SK-N-SH treated with all-trans-retinoic acid at 6 μM for 48 hours (cell line): Measurements from ENCODE around the gene WDR36.

ENCODE experiments used
- ATAC-seq: fragments of 200-7000 bp; cut with Tn5 transposase; 3 replicates; pipeline ENCODE4 v1.9.1; 2020; ENCODE audit warnings: mild to moderate bottlenecking, moderate library complexity
- ARNTL ChIP-seq: fragments of 450-650 bp; formaldehyde crosslinking; IDR thresholded peaks from 2 replicates; pipeline ENCODE4 v1.5.0; 2020; ENCODE audit warnings: low read depth, mild to moderate bottlenecking, moderate library complexity, borderline replicate concordance
- BACH2 ChIP-seq: fragments of 250-450 bp; sonication (Bioruptor Pico); IDR thresholded peaks from 2 replicates; pipeline ENCODE4 v1.9.0; 2021; ENCODE audit warnings: mild to moderate bottlenecking, borderline replicate concordance
- CREB5 ChIP-seq: fragments of 250-450 bp; sonication (Bioruptor Pico); IDR thresholded peaks from 2 replicates; pipeline ENCODE4 v1.5.1; 2020; ENCODE audit warnings: low read depth, mild to moderate bottlenecking, moderate library complexity
- CSDC2 ChIP-seq: fragments of 250-450 bp; sonication (Bioruptor Pico); IDR thresholded peaks from 2 replicates; pipeline ENCODE4 v1.5.0; 2020; ENCODE audit warnings: mild to moderate bottlenecking, moderate library complexity
- CSRNP3 ChIP-seq: fragments of 250-450 bp; sonication (Bioruptor Pico); IDR thresholded peaks from 2 replicates; pipeline ENCODE4 v1.5.1; 2021; ENCODE audit warnings: mild to moderate bottlenecking, moderate library complexity
- ESRRG ChIP-seq: fragments of 250-450 bp; sonication (Bioruptor Pico); IDR thresholded peaks from 2 replicates; pipeline ENCODE4 v1.6.1; 2021; ENCODE audit warnings: mild to moderate bottlenecking
- GLIS3 ChIP-seq: fragments of 250-450 bp; sonication (Bioruptor Pico); IDR thresholded peaks from 2 replicates; pipeline ENCODE4 v1.5.0; 2020; ENCODE audit warnings: mild to moderate bottlenecking, moderate library complexity
- ISL1 ChIP-seq: fragments of 250-450 bp; sonication (Bioruptor Pico); IDR thresholded peaks from 2 replicates; pipeline ENCODE4 v2.1.2; 2022; ENCODE audit warnings: mild to moderate bottlenecking, moderate library complexity
- PATZ1 ChIP-seq: fragments of 250-450 bp; sonication (Bioruptor Pico); IDR thresholded peaks from 2 replicates; pipeline ENCODE4 v1.8.0; 2020; ENCODE audit warnings: mild to moderate bottlenecking, moderate library complexity, borderline replicate concordance
- PPARA ChIP-seq: fragments of 250-450 bp; sonication (Bioruptor Pico); IDR thresholded peaks from 2 replicates; pipeline ENCODE4 v1.5.0; 2020; ENCODE audit warnings: mild to moderate bottlenecking, borderline replicate concordance
- RARB ChIP-seq: fragments of 250-450 bp; sonication (Bioruptor Pico); IDR thresholded peaks from 2 replicates; pipeline ENCODE4 v1.8.0; 2021; ENCODE audit warnings: mild to moderate bottlenecking, moderate library complexity
- SNAI2 ChIP-seq: fragments of 250-450 bp; sonication (Bioruptor Pico); IDR thresholded peaks from 2 replicates; pipeline ENCODE4 v1.5.0; 2020; ENCODE audit warnings: mild to moderate bottlenecking, moderate library complexity
- TOX ChIP-seq: fragments of 250-450 bp; sonication (Bioruptor Pico); IDR thresholded peaks from 2 replicates; pipeline ENCODE4 v1.8.0; 2021; ENCODE audit warnings: mild to moderate bottlenecking, moderate library complexity, borderline replicate concordance
- TSHZ2 ChIP-seq: fragments of 250-450 bp; sonication (Bioruptor Pico); IDR thresholded peaks from 2 replicates; pipeline ENCODE4 v1.5.0; 2020; ENCODE audit warnings: mild to moderate bottlenecking, moderate library complexity
- ZC3H10 ChIP-seq: fragments of 250-450 bp; sonication (Bioruptor Pico); IDR thresholded peaks from 2 replicates; pipeline ENCODE4 v1.5.1; 2021; ENCODE audit warnings: mild to moderate bottlenecking, moderate library complexity
- ZFP30 ChIP-seq: fragments of 450-650 bp; formaldehyde crosslinking; IDR thresholded peaks from 2 replicates; pipeline ENCODE4 v1.5.0; 2022; ENCODE audit warnings: mild to moderate bottlenecking, moderate library complexity
- ZNF565 ChIP-seq: fragments of 450-650 bp; formaldehyde crosslinking; conservative IDR thresholded peaks from 2 replicates; pipeline ENCODE4 v1.5.0; 2020; ENCODE audit warnings: low read depth, mild to moderate bottlenecking, moderate library complexity
- ZNF8 ChIP-seq: fragments of 450-650 bp; formaldehyde crosslinking; IDR thresholded peaks from 2 replicates; pipeline ENCODE4 v1.5.0; 2020; ENCODE audit warnings: mild to moderate bottlenecking, moderate library complexity

Gene WDR36

GRCh38 chr5:111111956-111112355, 19.8 kb downstream of the WDR36 start:
- no peak for ATAC-seq
- TF ChIP-seq SNAI2 (CRISPR knock-in tag): no peak
- no peak for TF ChIP-seq PATZ1
- no peak for TF ChIP-seq CSRNP3
- no peak for TF ChIP-seq ESRRG (CRISPR knock-in tag)
- TF ChIP-seq ZNF565: no peak
- no peak for TF ChIP-seq CREB5 (CRISPR knock-in tag)
- TF ChIP-seq ISL1 (CRISPR knock-in tag): no peak
- no peak for TF ChIP-seq GLIS3 (CRISPR knock-in tag)

GRCh38 chr5:111113678-111114077, 21.5 kb downstream of the WDR36 start:
- no peak for ATAC-seq
- TF ChIP-seq TSHZ2 (CRISPR knock-in tag): no peak
- TF ChIP-seq ZNF565: no peak
- TF ChIP-seq GLIS3 (CRISPR knock-in tag): no peak
- no peak for TF ChIP-seq TOX (CRISPR knock-in tag)
- TF ChIP-seq PPARA (CRISPR knock-in tag): no peak
- TF ChIP-seq BACH2: no peak
- TF ChIP-seq PATZ1: no peak

- no peak for TF ChIP-seq ZFP30 (CRISPR knock-in tag)
- no peak for TF ChIP-seq ZC3H10
- TF ChIP-seq PPARA (CRISPR knock-in tag): no peak
- no peak for TF ChIP-seq CREB5 (CRISPR knock-in tag)
- TF ChIP-seq ARNTL (CRISPR knock-in tag): no peak
- TF ChIP-seq ZNF8 (CRISPR knock-in tag): no peak
- no peak for TF ChIP-seq ESRRG (CRISPR knock-in tag)
- no peak for TF ChIP-seq RARB (CRISPR knock-in tag)
- no peak for TF ChIP-seq SNAI2 (CRISPR knock-in tag)
- TF ChIP-seq PATZ1: no peak
- no peak for TF ChIP-seq CSDC2 (CRISPR knock-in tag)
- no peak for TF ChIP-seq TSHZ2 (CRISPR knock-in tag)
- ATAC-seq: no peak
Measured at GRCh38 chr5:111115229-111115628, 23.1 kb downstream of the WDR36 start.
